Measurements from ENCODE around the gene NAA80.

NAA80 gene

DNA sequence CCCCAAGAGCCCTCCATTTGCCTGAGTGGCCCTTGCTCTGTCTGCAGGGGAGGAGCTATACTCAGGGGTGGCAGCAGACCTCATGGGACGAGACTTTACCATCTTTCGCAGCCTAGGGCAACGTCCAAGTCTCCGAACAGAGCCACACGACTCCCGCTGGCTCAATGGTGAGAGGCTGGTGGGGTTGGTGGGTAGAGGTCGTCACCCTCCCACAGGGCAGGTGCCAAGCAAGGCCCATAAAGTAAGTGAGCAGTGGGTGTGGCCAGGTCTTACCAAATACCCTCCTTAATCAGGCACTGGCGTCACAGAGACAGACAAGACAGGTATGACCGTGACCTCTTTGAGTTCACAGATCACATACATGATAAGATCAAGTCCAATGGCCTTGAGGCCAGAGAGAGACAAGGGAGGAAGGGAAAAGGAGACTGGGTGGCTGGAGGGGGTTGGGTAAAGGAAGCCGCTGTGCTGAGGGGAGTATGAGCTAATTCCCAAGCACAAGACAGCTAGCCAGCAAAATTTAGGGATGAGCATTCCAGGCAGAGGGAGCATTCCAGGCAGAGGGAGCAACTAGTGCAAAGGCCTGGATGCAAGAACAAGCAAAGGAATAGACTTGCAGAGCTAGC lies 27.8 kb downstream of the NAA80 start:
- ChIA-PET POLR2A (no interaction called here), CTCF (interaction anchor here (0.6 to 40.0 kb wide), 8 partner anchors 8 to 78 kb away, joined by 3 to 1609 read pairs (median 6); partner anchors contain the start of genes GNAI2, GNAT1 and LSMEM2)
- DNase-seq (ENCODE audit: low read depth, low spot score), result no peak
- no peak overlapping the region for H3K4me3 ChIP-seq (ENCODE audit: low read depth, low read length)
- TF ChIP-seq, protein P1, sequence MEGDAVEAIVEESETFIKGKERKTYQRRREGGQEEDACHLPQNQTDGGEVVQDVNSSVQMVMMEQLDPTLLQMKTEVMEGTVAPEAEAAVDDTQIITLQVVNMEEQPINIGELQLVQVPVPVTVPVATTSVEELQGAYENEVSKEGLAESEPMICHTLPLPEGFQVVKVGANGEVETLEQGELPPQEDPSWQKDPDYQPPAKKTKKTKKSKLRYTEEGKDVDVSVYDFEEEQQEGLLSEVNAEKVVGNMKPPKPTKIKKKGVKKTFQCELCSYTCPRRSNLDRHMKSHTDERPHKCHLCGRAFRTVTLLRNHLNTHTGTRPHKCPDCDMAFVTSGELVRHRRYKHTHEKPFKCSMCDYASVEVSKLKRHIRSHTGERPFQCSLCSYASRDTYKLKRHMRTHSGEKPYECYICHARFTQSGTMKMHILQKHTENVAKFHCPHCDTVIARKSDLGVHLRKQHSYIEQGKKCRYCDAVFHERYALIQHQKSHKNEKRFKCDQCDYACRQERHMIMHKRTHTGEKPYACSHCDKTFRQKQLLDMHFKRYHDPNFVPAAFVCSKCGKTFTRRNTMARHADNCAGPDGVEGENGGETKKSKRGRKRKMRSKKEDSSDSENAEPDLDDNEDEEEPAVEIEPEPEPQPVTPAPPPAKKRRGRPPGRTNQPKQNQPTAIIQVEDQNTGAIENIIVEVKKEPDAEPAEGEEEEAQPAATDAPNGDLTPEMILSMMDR (IDR thresholded peaks at IDR 0.05; ENCODE audit: insufficient read depth, low read length, missing control alignments), result no peak

DNA sequence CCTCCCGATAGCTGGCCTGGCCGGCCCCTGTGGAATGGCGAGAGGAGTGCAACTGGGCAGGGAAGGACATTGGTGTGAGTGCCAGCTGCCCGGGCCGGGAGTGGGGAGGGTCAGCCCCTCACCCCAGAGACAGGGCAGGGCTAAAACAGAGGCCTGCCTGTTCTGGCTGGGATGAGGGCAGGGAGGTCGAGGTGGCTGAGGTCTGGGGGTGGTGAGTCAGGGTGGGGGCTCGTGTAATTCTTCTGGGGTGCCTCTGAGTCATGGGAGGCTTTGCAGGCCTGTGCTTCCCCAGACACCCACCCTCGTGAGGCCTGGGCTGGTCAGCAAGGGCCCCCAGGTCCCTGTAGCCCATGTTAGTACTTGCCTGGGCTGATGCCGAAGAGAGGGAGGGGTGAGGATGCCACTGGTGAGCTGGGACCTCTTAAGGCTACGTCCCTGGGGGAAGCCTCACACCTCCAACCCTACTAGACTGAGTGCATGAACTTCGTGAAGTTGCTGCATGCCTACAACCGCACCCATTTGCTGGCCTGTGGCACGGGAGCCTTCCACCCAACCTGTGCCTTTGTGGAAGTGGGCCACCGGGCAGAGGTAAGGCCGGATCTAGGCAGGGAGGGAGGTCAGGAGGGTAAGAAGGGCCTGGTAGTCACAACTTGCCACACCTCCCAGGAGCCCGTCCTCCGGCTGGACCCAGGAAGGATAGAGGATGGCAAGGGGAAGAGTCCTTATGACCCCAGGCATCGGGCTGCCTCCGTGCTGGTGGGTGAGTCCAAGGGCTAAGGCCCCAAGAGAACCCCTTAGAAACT lies 28.6 kb downstream of the NAA80 start:
- no peak for DNase-seq (ENCODE audit: low read depth, low spot score)
- no peak overlapping the region for H3K4me3 ChIP-seq (ENCODE audit: low read depth, low read length)
- ChIA-PET POLR2A (interaction anchor here (1.4 kb wide), 1 partner anchor 35 kb away, joined by 5 read pairs; the partner anchor contains the start of gene GNAI2), CTCF (interaction anchor here (0.6 to 40.0 kb wide), 7 partner anchors 9 to 77 kb away, joined by 3 to 1609 read pairs (median 5); partner anchors contain the start of genes GNAI2, GNAT1 and LSMEM2)
- TF ChIP-seq, protein P1 (IDR thresholded peaks at IDR 0.05; ENCODE audit: insufficient read depth, low read length, missing control alignments), result no peak

DNA sequence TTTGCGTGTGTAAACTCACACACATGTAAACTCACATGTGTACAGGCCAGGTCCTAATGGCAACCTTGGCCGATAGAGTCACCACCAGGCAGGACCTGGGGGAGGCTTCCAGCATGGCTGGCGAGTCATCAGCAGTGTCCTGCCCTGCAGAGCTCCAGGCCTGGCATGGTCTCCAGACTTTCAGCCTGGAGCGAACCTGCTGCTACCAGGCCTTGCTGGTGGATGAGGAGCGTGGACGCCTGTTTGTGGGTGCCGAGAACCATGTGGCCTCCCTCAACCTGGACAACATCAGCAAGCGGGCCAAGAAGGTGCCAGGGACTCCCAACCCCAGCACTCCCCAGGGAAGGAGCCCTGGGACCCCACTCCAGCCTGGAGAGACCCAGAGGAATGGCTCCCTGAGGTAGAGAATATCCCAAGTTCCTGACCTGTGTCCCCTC lies 29.2 kb downstream of the NAA80 start:
- ChIA-PET CTCF (interaction anchor here (1.0 to 40.0 kb wide), 6 partner anchors 9 to 148 kb away, joined by 3 to 1609 read pairs (median 8); partner anchors contain the start of genes GNAI2, GNAT1 and LSMEM2), POLR2A (interaction anchor here (0.6 to 1.4 kb wide), 3 partner anchors 22 to 43 kb away, joined by 3 to 5 read pairs (median 4); partner anchors contain the start of genes GNAI2 and IFRD2)
- no peak for DNase-seq (ENCODE audit: low read depth, low spot score)
- peak overlapping the region; percentile 38 for H3K4me3 ChIP-seq (ENCODE audit: low read depth, low read length)
- TF ChIP-seq, protein P1 (IDR thresholded peaks at IDR 0.05; ENCODE audit: insufficient read depth, low read length, missing control alignments), result no peak

DNA sequence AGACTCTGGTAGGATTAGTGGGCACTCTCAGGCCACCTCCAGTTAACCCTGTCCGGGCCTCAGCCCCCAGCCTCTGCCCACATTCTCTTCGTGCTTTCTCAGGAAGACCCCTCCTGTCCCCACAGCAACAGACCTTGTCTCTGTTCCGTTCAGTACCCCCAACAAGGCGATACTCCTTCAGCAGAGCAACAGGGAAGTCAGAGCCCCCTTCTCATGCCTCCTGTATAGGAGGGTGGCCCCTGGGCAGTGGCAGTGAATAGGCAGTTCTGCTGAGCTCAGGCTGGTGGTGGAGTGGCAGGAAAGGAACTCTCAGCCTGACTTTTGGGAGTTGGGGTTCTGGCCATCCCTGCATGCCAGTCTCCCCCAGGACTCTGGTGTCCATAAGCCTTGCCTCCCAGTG lies 29.7 kb downstream of the NAA80 start:
- H3K4me3 ChIP-seq (ENCODE audit: low read depth, low read length), result peak overlapping the region; percentile 38
- TF ChIP-seq, protein P1 (IDR thresholded peaks at IDR 0.05; ENCODE audit: insufficient read depth, low read length, missing control alignments), result no peak
- ChIA-PET CTCF (interaction anchor here (1.0 to 40.0 kb wide), 5 partner anchors 10 to 147 kb away, joined by 3 to 1609 read pairs (median 10); partner anchors contain the start of genes GNAI2, GNAT1 and LSMEM2), POLR2A (interaction anchor here (0.6 to 1.4 kb wide), 4 partner anchors 23 to 43 kb away, joined by 3 to 5 read pairs (median 4); partner anchors contain the start of genes GNAI2 and IFRD2)
- no peak for DNase-seq (ENCODE audit: low read depth, low spot score)

DNA sequence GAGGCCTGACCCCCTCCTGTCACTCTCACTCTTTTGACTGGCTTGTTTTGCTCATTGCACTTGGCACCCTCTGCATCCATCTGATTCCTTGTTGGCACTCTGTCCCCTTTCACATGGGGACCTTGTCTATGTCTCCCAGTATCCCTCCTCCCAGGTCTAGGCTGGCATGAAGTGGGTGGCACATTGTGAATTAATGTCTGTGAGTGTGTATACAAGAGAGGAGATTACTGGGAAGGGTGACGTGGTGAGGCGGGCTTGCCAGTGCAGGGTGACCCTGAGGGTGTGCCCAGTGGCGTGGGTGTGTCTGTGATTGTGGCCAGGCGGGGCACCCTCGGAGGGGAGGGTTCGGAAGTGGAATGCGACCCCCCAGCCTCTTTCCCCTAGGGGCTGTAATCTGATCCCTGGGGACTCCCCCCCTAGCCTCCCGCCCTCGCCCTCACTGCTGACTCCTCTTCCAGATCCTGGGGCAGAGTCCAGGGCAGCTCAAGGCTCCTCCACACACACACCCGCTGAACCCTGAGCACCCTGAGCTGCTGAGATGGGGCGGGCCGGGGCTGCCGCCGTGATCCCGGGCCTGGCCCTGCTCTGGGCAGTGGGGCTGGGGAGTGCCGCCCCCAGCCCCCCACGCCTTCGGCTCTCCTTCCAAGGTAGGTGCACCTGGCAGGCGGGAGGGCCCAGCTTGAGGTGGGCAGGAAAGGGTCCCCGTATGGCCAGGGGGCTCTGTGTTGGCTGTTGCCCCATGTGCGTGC lies 30.3 kb downstream of the NAA80 start, which contains the start of gene SEMA3B:
SEMA3B (plus strand) TSS at position 445 of the 749 bp plus-strand sequence; CDS start at position 539, 94 bp downstream.
- ChIA-PET CTCF (interaction anchor here (1.0 to 40.0 kb wide), 5 partner anchors 11 to 147 kb away, joined by 3 to 1609 read pairs (median 10); partner anchors contain the start of genes GNAI2, GNAT1 and LSMEM2), POLR2A (interaction anchor here (0.6 to 0.7 kb wide), 2 partner anchors 9 to 22 kb away, joined by 3 to 4 read pairs; no protein-coding TSS in a partner anchor)
- TF ChIP-seq, protein P1 (IDR thresholded peaks at IDR 0.05; ENCODE audit: insufficient read depth, low read length, missing control alignments), result no peak

More for the DNA sequence above, 30.3 kb downstream of the NAA80 start, which contains the start of gene SEMA3B:
- no peak for DNase-seq (ENCODE audit: low read depth, low spot score)
- peak within 1 kb of the TSS; percentile 57 for H3K4me3 ChIP-seq (ENCODE audit: low read depth, low read length)

All from AG04449 (cell line).